ENCODE measurements around the gene GAS2. TPM values are rescaled to one million over a fixed set of nuclear protein-coding genes. Genes with fewer than 3 reads are reported as not detected.

Gene GAS2
- total and polyA plus RNA-seq, 2 donors (not counting 1 experiment from before 2014, with no cell fraction given), result 0.27 to 1.2 TPM

DNA sequence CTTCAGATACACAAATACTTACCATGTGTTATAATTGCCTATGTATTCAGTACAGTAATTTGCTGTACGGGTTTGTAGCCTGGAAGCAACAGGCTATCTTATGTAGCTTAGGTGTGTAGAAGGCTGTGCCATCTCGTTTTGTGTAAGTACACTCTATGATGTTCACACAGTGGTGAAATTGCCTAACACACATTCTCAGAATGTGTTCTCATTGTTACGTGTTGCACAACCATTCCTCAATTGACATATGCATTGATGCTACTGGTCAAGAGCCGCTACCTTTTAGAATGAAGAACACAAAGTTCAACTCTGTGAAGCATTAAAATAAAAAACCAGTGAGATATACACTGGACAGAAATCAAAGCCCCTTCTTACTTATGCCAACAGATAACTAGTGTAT lies 136.4 kb downstream of the GAS2 start:
- no peaks in the 10 kb centered on the region for H3K79me2 ChIP-seq (ENCODE audit: control insufficient read depth, insufficient read depth, low read length)
- no peaks in the 10 kb centered on the region for H3K4me1 ChIP-seq (ENCODE audit: control insufficient read depth, extremely low read depth, insufficient read depth, low read length)
- no peak for TF ChIP-seq EZH2 (IDR thresholded peaks at IDR 0.05; ENCODE audit: low read length, missing control alignments)
- TF ChIP-seq, protein P1, sequence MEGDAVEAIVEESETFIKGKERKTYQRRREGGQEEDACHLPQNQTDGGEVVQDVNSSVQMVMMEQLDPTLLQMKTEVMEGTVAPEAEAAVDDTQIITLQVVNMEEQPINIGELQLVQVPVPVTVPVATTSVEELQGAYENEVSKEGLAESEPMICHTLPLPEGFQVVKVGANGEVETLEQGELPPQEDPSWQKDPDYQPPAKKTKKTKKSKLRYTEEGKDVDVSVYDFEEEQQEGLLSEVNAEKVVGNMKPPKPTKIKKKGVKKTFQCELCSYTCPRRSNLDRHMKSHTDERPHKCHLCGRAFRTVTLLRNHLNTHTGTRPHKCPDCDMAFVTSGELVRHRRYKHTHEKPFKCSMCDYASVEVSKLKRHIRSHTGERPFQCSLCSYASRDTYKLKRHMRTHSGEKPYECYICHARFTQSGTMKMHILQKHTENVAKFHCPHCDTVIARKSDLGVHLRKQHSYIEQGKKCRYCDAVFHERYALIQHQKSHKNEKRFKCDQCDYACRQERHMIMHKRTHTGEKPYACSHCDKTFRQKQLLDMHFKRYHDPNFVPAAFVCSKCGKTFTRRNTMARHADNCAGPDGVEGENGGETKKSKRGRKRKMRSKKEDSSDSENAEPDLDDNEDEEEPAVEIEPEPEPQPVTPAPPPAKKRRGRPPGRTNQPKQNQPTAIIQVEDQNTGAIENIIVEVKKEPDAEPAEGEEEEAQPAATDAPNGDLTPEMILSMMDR (conservative IDR thresholded peaks at IDR 0.05 in 1 of 2, IDR thresholded peaks at IDR 0.05 in 1 of 2; ENCODE audit: low read depth in 1 of 2, low read length in 2 of 2), result no peak
- H3K9ac ChIP-seq (ENCODE audit: insufficient read depth, low read length), result no peak overlapping the region
- H2AFZ ChIP-seq (ENCODE audit: low read length), result no peak overlapping the region
- H4K20me1 ChIP-seq (ENCODE audit: control insufficient read depth, extremely low read depth, insufficient read depth, low read length), result no peaks in the 10 kb centered on the region
- no peak overlapping the region for H3K27ac ChIP-seq (ENCODE audit: insufficient read depth, low read length)
- H3K4me3 ChIP-seq (replicated peaks in 1 of 4; ENCODE audit: control extremely low read depth in 1 of 4, insufficient read depth in 1 of 4, low read depth in 3 of 4, low read length in 4 of 4), result no peak overlapping the region
- H3K4me2 ChIP-seq (ENCODE audit: extremely low read depth, insufficient read depth, low read length), result no peak overlapping the region
- no peak for DNase-seq (ENCODE audit: low read depth in 2 of 2)
- H3K36me3 ChIP-seq (ENCODE audit: control insufficient read depth, insufficient read depth, low read length), result no peaks in the 10 kb centered on the region
- H3K9me3 ChIP-seq (ENCODE audit: control insufficient read depth, insufficient read depth, low read depth, low read length), result no peaks in the 10 kb centered on the region
- H3K27me3 ChIP-seq (ENCODE audit: control insufficient read depth, insufficient read depth, low read length), result no peaks in the 10 kb centered on the region

DNA sequence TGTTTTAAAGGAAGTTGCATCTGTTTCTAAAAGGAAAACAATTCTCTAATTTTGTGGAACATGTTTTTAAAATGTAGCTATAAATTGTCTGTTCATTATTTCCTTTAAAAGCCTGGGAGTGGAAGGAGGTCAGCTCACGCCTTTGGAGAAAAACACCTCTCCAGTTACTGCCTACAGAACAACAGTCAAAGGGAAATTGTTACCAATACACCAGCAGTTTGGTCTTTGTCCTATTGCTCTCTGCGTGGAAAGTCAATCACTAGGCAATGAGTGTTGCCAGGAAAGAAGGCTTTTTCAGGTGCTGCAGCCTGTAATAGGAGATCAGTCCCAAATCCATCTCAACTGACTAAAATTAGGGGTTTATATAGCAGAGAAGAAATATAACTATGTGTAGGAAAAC lies 141.0 kb downstream of the GAS2 start:
- Histone ChIP-seq H4K20me1 (ENCODE audit: control insufficient read depth, extremely low read depth, insufficient read depth, low read length) (no peaks in the 10 kb centered on the region), H3K4me3 (replicated peaks in 1 of 4; ENCODE audit: control extremely low read depth in 1 of 4, insufficient read depth in 1 of 4, low read depth in 3 of 4, low read length in 4 of 4) (no peak overlapping the region), H3K27me3 (ENCODE audit: control insufficient read depth, insufficient read depth, low read length) (no peaks in the 10 kb centered on the region), H3K4me2 (ENCODE audit: extremely low read depth, insufficient read depth, low read length) (no peak overlapping the region), H3K27ac (ENCODE audit: insufficient read depth, low read length) (no peak overlapping the region), H3K9ac (ENCODE audit: insufficient read depth, low read length) (no peak overlapping the region), H3K9me3 (ENCODE audit: control insufficient read depth, insufficient read depth, low read depth, low read length) (no peaks in the 10 kb centered on the region), H2AFZ (ENCODE audit: low read length) (no peak overlapping the region), H3K79me2 (ENCODE audit: control insufficient read depth, insufficient read depth, low read length) (no peaks in the 10 kb centered on the region), H3K4me1 (ENCODE audit: control insufficient read depth, extremely low read depth, insufficient read depth, low read length) (no peaks in the 10 kb centered on the region), H3K36me3 (ENCODE audit: control insufficient read depth, insufficient read depth, low read length) (no peaks in the 10 kb centered on the region)
- TF ChIP-seq EZH2 (IDR thresholded peaks at IDR 0.05; ENCODE audit: low read length, missing control alignments), result no peak
- TF ChIP-seq, protein P1 (conservative IDR thresholded peaks at IDR 0.05 in 1 of 2, IDR thresholded peaks at IDR 0.05 in 1 of 2; ENCODE audit: low read depth in 1 of 2, low read length in 2 of 2), result no peak
- DNase-seq (ENCODE audit: low read depth in 2 of 2), result no peak

DNA sequence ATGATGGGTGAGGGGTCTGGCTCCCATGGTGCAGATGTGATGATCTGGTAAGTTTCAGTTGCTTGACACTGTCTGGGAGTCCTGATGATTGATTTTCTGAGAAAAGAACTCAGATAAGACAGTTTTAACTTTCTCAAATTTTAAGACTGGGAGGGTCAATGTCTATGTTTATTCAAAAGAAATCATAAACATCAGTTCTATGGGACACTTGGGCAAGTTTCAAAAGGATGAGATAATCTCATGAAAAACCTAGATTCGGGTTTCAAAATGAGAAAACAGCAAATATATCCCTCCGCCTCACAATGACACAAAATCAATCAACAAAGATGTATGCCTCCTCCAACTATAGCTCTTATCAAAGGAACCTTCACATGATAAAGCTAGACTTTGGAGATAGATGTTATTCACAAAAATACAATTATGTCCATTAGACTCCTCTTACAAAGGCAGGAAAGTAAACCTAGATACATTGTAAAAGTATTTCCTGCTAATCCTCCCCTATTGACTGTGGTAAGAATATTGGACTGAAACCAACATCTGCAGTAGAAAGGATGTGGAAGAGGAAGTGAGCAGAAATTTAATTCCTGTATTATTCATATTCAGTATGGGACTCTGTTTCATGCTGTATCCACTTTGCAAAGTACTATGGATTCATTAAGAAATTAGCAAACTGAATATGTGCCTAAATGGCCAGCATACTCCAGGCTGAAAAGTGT lies 141.6 kb downstream of the GAS2 start:
- H3K9me3 ChIP-seq (ENCODE audit: control insufficient read depth, insufficient read depth, low read depth, low read length), result no peaks in the 10 kb centered on the region
- no peak overlapping the region for H3K4me2 ChIP-seq (ENCODE audit: extremely low read depth, insufficient read depth, low read length)
- no peak overlapping the region for H3K9ac ChIP-seq (ENCODE audit: insufficient read depth, low read length)
- H4K20me1 ChIP-seq (ENCODE audit: control insufficient read depth, extremely low read depth, insufficient read depth, low read length), result no peaks in the 10 kb centered on the region
- DNase-seq (ENCODE audit: low read depth in 2 of 2), result no peak
- no peaks in the 10 kb centered on the region for H3K4me1 ChIP-seq (ENCODE audit: control insufficient read depth, extremely low read depth, insufficient read depth, low read length)
- H3K36me3 ChIP-seq (ENCODE audit: control insufficient read depth, insufficient read depth, low read length), result no peaks in the 10 kb centered on the region
- H2AFZ ChIP-seq (ENCODE audit: low read length), result no peak overlapping the region
- H3K27ac ChIP-seq (ENCODE audit: insufficient read depth, low read length), result no peak overlapping the region
- no peaks in the 10 kb centered on the region for H3K79me2 ChIP-seq (ENCODE audit: control insufficient read depth, insufficient read depth, low read length)
- H3K27me3 ChIP-seq (ENCODE audit: control insufficient read depth, insufficient read depth, low read length), result no peaks in the 10 kb centered on the region
- H3K4me3 ChIP-seq (replicated peaks in 1 of 4; ENCODE audit: control extremely low read depth in 1 of 4, insufficient read depth in 1 of 4, low read depth in 3 of 4, low read length in 4 of 4), result no peak overlapping the region
- TF ChIP-seq EZH2 (IDR thresholded peaks at IDR 0.05; ENCODE audit: low read length, missing control alignments), result no peak
- TF ChIP-seq, protein P1 (conservative IDR thresholded peaks at IDR 0.05 in 1 of 2, IDR thresholded peaks at IDR 0.05 in 1 of 2; ENCODE audit: low read depth in 1 of 2, low read length in 2 of 2), result no peak

Measured in fibroblast of lung (primary cell).